Gastroesophageal sphincter (tissue), 4 donors: ENCODE measurements around the gene VPS39. TPM values are rescaled to one million over a fixed set of nuclear protein-coding genes. Genes with fewer than 3 reads are reported as not detected.
A peak's percentile ranks its signal among the peaks of the same experiment; 100 is the strongest.

Source experiments
- ATAC-seq: fragments of 150-250 bp; one replicate; pipeline ENCODE4 v1.9.1; 2016; ENCODE audit warnings: mild to moderate bottlenecking, moderate library complexity
- H3K27ac ChIP-seq, 4 donors: fragments of 200-600 bp; sonication (generic) in 3 of 4; 1 replicate in 3 of 4; 2 replicates in 1 of 4; pipeline ENCODE4 v1.5.1; 2016 to 2019
- H3K27me3 ChIP-seq: fragments of 200-600 bp; sonication (generic); one replicate; pipeline ENCODE4 v1.5.1; 2019
- H3K36me3 ChIP-seq, 2 donors: fragments of 200-600 bp; sonication (generic); one replicate each; pipeline ENCODE4 v1.5.1; 2019; ENCODE audit warnings: control low read depth in 1 of 2
- H3K4me1 ChIP-seq, 3 donors: fragments of 200-600 bp; sonication (generic); 1 replicate in 2 of 3; 2 replicates in 1 of 3; pipeline ENCODE4 v1.5.1; 2016 to 2019; ENCODE audit warnings: control low read depth in 2 of 3
- H3K4me3 ChIP-seq, 2 donors: fragments of 200-600 bp; sonication (generic); one replicate each; pipeline ENCODE4 v1.5.1; 2019; ENCODE audit warnings: mild to moderate bottlenecking in 1 of 2, moderate library complexity in 1 of 2
- H3K9me3 ChIP-seq, 3 donors: fragments of 200-600 bp; sonication (generic); one replicate each; pipeline ENCODE4 v1.5.1; 2017 to 2019; ENCODE audit warnings: control low read depth in 2 of 3
- EP300 ChIP-seq: sonication (generic); formaldehyde crosslinking; IDR thresholded peaks from one replicate; pipeline ENCODE4 v1.6.1; 2017; ENCODE audit warnings: antibody characterized with exemption, mild to moderate bottlenecking
- POLR2A ChIP-seq, 2 donors: fragments of 450-650 bp; IDR thresholded peaks; one replicate each; pipeline ENCODE4 v1.6.1; 2017; ENCODE audit warnings: antibody characterized with exemption in 2 of 2, mild to moderate bottlenecking in 2 of 2, moderate library complexity in 1 of 2
- POLR2AphosphoS5 ChIP-seq: sonication (generic); formaldehyde crosslinking; IDR thresholded peaks from one replicate; pipeline ENCODE4 v1.6.1; 2017; ENCODE audit warnings: antibody characterized with exemption
- WGBS, 2 donors: methylation state at CpG; one replicate each; pipeline ENCODE4 v1.1.5; 2018; ENCODE audit warnings: low coverage in 1 of 2; 5-methylcytosine and 5-hydroxymethylcytosine counted together
- total RNA-seq, 4 donors: library from RNA; depleted of rRNA; stranded (reverse); fragments of >200 nt; gene quantifications; one replicate each; pipeline ENCODE4 v1.1.0, GENCODE V29; 2016
- TF ChIP-seq, protein P1 (sequence below), 4 experiments: fragments of 200-600 bp in 2 of 4; fragments of 450-650 bp in 2 of 4; sonication (generic) in 1 of 4; IDR thresholded peaks; one replicate each; pipeline ENCODE4 v1.5.1; 2017 to 2019; ENCODE audit warnings: antibody characterized with exemption in 4 of 4, mild to moderate bottlenecking in 2 of 4, moderate library complexity in 2 of 4

Gene VPS39
- total RNA-seq, 4 donors from 2014 or later = 53.5 to 104 (median 76.6) TPM

DNA sequence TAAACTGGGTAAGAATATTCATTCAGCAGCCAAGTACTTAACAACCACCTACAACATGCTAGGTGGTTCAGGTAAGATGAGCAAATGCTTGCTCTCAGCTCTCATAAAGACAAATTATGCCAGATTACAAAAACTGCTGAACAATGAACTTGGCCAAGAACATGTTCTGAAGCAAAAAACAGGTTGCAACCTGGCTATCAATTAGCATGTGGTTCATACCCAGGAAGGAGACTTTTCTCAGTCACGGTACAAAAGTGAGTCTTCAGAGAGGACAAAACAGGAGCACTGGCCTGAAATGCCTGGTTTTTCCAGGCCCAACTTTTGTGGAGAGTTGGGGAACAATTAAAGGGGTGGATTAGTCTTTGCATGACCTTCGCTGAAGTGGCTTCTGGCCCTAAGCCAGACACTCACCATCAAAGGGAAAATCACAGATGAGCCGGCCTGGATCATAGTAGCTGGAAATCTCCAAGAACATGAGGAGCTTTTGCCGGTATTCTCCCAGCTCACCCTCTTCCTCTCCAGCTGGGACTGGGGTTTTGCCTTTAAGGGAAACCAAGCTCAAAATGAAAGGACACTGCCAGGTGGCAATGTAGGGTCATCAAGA, 44.1 kb downstream of the VPS39 start:
- Histone ChIP-seq H3K36me3 (peaks cover 0 to 100% of the 10 kb centered on the region in 2 donors), H3K27me3 (no peaks in the 10 kb centered on the region), H3K4me3 (no peak overlapping the region), H3K9me3 (no peaks in the 10 kb centered on the region), H3K4me1 (peaks cover 0 to 5% (median 0%) of the 10 kb centered on the region in 3 donors), H3K27ac (no peak overlapping the region)
- ATAC-seq = no peak
- TF ChIP-seq POLR2AphosphoS5 = no peak
- no peak for TF ChIP-seq EP300
- TF ChIP-seq, protein P1, sequence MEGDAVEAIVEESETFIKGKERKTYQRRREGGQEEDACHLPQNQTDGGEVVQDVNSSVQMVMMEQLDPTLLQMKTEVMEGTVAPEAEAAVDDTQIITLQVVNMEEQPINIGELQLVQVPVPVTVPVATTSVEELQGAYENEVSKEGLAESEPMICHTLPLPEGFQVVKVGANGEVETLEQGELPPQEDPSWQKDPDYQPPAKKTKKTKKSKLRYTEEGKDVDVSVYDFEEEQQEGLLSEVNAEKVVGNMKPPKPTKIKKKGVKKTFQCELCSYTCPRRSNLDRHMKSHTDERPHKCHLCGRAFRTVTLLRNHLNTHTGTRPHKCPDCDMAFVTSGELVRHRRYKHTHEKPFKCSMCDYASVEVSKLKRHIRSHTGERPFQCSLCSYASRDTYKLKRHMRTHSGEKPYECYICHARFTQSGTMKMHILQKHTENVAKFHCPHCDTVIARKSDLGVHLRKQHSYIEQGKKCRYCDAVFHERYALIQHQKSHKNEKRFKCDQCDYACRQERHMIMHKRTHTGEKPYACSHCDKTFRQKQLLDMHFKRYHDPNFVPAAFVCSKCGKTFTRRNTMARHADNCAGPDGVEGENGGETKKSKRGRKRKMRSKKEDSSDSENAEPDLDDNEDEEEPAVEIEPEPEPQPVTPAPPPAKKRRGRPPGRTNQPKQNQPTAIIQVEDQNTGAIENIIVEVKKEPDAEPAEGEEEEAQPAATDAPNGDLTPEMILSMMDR (IDR thresholded peaks at IDR 0.05) = no peak
- no peak for TF ChIP-seq POLR2A (IDR thresholded peaks at IDR 0.05)
- 67% methylated on average over 3 to 4 of the region's 4 CpGs for WGBS, 2 donors

GRCh38 chr15:42163291-42163690, 44.8 kb downstream of the VPS39 start:
- TF ChIP-seq POLR2AphosphoS5 = no peak
- no peak for TF ChIP-seq EP300
- TF ChIP-seq, protein P1 (IDR thresholded peaks at IDR 0.05) = no peak
- TF ChIP-seq POLR2A (IDR thresholded peaks at IDR 0.05) = no peak
- Histone ChIP-seq H3K4me3 (no peak overlapping the region), H3K9me3 (no peaks in the 10 kb centered on the region), H3K27me3 (no peaks in the 10 kb centered on the region), H3K36me3 (peaks cover 0 to 96% of the 10 kb centered on the region in 2 donors), H3K27ac (no peak overlapping the region), H3K4me1 (peaks cover 0 to 12% (median 0%) of the 10 kb centered on the region in 3 donors)
- 93% methylated on average over 8 of the region's 9 CpGs; no CpG with 5 or more reads in 1 of the 2 donors for WGBS, 2 donors
- no peak for ATAC-seq

GRCh38 chr15:42160136-42160535, 48.0 kb downstream of the VPS39 start:
- Histone ChIP-seq H3K27me3 (no peaks in the 10 kb centered on the region), H3K4me1 (peaks cover 0 to 25% (median 0%) of the 10 kb centered on the region in 3 donors), H3K27ac (peak overlapping the region in 1 of 4 donors; percentile 24), H3K4me3 (no peak overlapping the region), H3K36me3 (peaks cover 0 to 65% of the 10 kb centered on the region in 2 donors), H3K9me3 (no peaks in the 10 kb centered on the region)
- TF ChIP-seq POLR2A (IDR thresholded peaks at IDR 0.05) (no peak), EP300 (no peak), POLR2AphosphoS5 (no peak)
- TF ChIP-seq, protein P1 (IDR thresholded peaks at IDR 0.05) = no peak
- no peak for ATAC-seq
- 78 to 100% methylated on average over 1 to 6 of the region's 7 CpGs for WGBS, 2 donors

- peaks cover 0 to 59% of the 10 kb centered on the region in 2 donors for H3K36me3 ChIP-seq
- H3K27me3 ChIP-seq = no peaks in the 10 kb centered on the region
Measured at GRCh38 chr15:42159381-42160015, 48.6 kb downstream of the VPS39 start.

More at GRCh38 chr15:42159381-42160015, 48.6 kb downstream of the VPS39 start:
- 60 to 75% methylated on average over 1 to 15 of the region's 18 CpGs for WGBS, 2 donors
- Histone ChIP-seq H3K27ac (peak overlapping the region in 1 of 4 donors; percentile 24), H3K9me3 (no peaks in the 10 kb centered on the region), H3K4me1 (peaks cover 0 to 25% (median 0%) of the 10 kb centered on the region in 3 donors), H3K4me3 (no peak overlapping the region)
- no peak for TF ChIP-seq POLR2A (IDR thresholded peaks at IDR 0.05)
- no peak for TF ChIP-seq EP300
- no peak for TF ChIP-seq POLR2AphosphoS5
- TF ChIP-seq, protein P1 (IDR thresholded peaks at IDR 0.05) = no peak
- peak; percentile 25 for ATAC-seq
